ENCODE data around the gene TMC3.
"Not testable (repeated sequence)": the region's sequence is repeated elsewhere in the genome, so short reads cannot be mapped to it uniquely, and the experiment has no call there.

The TMC3 gene

GRCh38 chr15:81373775-81374395 is at the start of gene TMC3:
Gene TMC3 (minus strand): TSS chr15:81374213. CDS start chr15:81374077, 136 bp downstream.
- DNase-seq = no peak

- DNase-seq = no peak
Measured at GRCh38 chr15:81421461-81421860, 47.4 kb upstream of the TMC3 start.

- no peak for DNase-seq
Measured at GRCh38 chr15:81419332-81419943, 45.4 kb upstream of the TMC3 start.

GRCh38 chr15:81418891-81419290 is 44.9 kb upstream of the TMC3 start:
- no peak for DNase-seq

DNA sequence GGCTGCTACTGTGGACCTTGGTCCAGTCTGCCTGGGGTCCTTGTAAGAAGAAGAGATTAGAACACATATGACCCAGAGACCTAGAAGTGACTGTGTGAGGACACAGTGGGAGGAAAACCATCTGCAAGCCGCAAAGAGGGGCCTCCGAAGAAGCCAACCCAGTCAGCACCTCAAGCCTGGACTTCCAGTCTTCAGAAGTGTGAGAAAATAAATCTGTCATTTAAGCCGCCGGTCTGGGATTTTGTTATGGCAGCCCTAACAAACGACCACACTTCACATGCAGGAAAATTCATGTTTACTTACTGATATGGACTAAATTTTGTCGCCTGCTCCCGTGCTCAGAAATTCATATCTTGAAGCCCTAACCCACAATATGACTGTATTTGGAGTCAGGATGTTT is 44.4 kb upstream of the TMC3 start:
- DNase-seq = no peak

DNA sequence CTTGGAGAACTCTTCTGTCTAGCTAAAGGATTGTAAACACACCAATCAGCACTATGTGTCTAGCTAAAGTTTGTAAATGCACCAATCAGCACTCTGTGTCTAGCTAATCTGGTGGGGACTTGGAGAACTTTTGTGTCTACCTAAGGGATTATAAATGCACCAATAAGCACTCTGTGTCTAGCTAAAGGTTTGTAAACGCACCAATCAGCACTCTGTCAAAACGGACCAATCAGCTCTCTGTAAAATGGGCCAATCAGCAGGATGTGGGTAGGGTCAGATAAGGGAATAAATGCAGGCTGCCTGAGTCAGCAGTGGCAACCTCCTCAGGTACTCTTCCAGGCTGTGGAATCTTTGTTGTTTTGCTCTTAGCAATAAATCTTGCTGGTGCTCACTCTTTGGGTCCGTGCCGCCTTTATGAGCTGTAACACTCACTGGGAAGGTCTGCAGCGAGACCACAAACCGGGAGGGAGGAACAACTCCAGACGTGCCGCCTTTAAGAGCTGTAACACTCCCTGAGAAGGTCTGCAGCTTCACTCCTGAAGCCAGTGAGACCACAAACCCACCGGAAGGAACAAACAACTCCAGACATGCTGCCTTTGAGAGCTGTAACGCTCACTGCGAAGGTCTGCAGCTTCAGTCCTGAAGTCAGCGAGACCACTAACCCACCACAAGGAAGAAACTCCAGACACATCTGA is 40.4 kb upstream of the TMC3 start:
- DNase-seq = not testable (repeated sequence)

GRCh38 chr15:81413851-81414250 is 39.8 kb upstream of the TMC3 start:
- no peak for DNase-seq

- DNase-seq = no peak
Measured at GRCh38 chr15:81411969-81412633, 38.1 kb upstream of the TMC3 start.

GRCh38 chr15:81411051-81411450 is 37.0 kb upstream of the TMC3 start:
- DNase-seq = no peak

GRCh38 chr15:81410318-81410753 is 36.3 kb upstream of the TMC3 start:
- DNase-seq = peak; percentile 23 to 63

DNA sequence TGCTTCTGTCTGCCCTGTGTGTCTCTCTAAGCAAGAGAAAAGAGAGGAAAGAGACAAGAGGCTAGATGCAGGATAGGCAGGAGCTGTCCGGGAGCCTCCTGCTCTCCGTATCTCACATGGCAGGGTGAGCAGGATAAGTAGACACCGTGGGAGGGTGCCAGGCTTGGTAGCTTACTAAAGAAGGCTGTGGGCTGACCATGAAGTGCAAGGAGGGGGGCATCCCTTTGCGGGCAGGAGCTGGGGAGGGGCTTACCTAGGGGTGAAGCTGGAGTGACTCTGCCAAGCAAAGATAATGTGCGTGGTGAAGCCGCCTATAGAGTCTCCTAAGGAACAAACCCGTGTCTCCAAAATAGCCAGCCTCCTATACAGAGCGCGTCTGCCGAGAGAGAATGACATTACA is 33.7 kb upstream of the TMC3 start:
- DNase-seq = no peak

DNA sequence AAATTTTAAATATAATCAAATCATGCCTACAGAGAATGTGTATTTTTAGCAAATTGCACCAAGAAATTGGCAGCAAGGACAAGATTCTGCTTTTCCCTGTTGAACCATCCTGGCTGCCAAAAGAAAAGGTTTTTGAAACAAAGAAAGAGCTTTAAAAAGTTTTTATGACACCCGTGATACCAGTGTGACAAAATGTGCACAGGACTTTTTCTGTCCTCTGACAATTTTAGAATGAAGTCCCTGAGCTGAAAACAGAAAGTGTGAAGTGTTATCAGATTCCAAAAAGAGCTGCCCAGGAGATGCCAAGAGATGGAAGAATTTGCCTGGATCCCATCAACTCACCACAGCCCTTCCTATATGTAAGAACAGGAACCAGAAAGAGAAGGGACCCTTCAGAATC is 33.2 kb upstream of the TMC3 start:
- no peak for DNase-seq

DNA sequence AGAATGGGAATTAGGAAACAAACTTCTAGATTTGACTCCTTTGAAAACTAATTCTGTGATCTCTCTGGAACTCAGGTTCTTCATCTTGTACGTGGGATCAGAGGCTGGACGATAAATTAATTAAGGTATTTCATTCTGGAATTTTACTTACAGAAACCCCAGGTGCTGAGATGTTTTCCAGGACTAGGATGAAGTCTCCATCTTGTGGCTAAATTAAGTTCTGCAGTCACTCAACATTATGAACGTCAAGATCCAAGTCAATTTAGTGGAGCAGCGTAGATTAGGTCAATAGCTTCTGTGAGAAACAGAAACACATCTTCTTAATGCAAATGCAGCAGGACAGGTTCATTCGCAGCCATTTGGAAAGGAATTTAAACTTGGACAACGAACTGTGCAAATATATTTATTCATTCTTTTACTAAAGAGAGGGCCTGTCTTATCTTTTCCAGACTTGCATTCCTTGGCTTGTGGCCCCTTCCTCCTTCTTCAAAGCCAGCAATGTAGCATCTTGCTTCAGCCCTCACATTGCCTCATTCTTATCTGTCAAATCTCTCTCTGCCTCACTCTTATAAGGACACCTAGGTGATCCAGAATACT is 26.7 kb upstream of the TMC3 start:
- DNase-seq = peak in 1 of 2 donors; percentile 60

GRCh38 chr15:81398910-81399551 is 25.0 kb upstream of the TMC3 start:
- DNase-seq = no peak

DNA sequence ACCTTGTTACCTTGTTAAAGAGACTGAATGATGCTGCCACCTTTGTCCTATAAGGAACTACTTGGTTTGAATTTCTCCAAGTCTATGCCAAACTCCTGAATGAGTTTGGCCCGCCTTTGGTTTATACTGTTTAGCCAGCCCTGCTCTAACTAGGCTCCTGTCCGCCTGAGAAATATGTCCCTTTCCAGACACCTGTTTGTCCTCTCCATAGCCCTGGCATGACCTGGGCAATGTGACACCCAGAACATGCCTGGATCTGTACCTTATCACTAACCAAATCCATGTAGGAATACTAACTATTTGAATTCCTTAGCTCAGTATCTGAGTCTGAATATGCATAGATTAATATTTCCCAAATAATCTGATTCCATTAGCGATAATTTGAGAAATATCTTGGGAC is 24.4 kb upstream of the TMC3 start:
- no peak for DNase-seq

- DNase-seq = no peak
Measured at GRCh38 chr15:81394603-81395002, 20.6 kb upstream of the TMC3 start.

GRCh38 chr15:81391657-81392056 is 17.6 kb upstream of the TMC3 start:
- no peak for DNase-seq

GRCh38 chr15:81388436-81388770 is 14.4 kb upstream of the TMC3 start:
- no peak for DNase-seq

- no peak for DNase-seq
Measured at GRCh38 chr15:81387621-81388435, 13.8 kb upstream of the TMC3 start.

GRCh38 chr15:81386947-81387346 is 12.9 kb upstream of the TMC3 start:
- no peak for DNase-seq

- no peak for DNase-seq
Measured at GRCh38 chr15:81385721-81386076, 11.7 kb upstream of the TMC3 start.

Measured in CD4-positive, alpha-beta T cell treated with Interleukin-4 for 1 hour (primary cell).